Kidney (tissue), 14 donors: ENCODE data around the gene TIAM2. TPM values are rescaled to one million over a fixed set of nuclear protein-coding genes. Genes with fewer than 3 reads are reported as not detected.

Experiments used
- DNase-seq, 5 donors: peaks; one replicate each; pipeline ENCODE4 v3.0.0-alpha.2; 2013 to 2020
- FAIRE-seq: peaks from 2 replicates; lab custom pipeline; 2012; peaks lifted over from hg19 to GRCh38; lab: Jason Lieb, UNC
- H3K27ac ChIP-seq, 2 donors: one replicate each; pipeline ENCODE4 v1.7.0; 2013; ENCODE audit warnings: low read depth in 2 of 2, low read length in 2 of 2, inconsistent platforms in 1 of 2
- H3K27me3 ChIP-seq: one replicate; pipeline ENCODE4 v1.7.1; 2013; ENCODE audit warnings: low read length, inconsistent platforms; ENCODE audit not compliant: control insufficient read depth, insufficient read depth
- H3K36me3 ChIP-seq, 3 donors: one replicate each; pipeline versions ENCODE4 v1.7.0 to v1.7.1; 2013; ENCODE audit warnings: low read length in 3 of 3, control low read depth in 1 of 3, inconsistent platforms in 1 of 3; ENCODE audit not compliant: insufficient read depth in 3 of 3, control insufficient read depth in 2 of 3
- H3K4me1 ChIP-seq, 3 donors: one replicate each; pipeline versions ENCODE4 v1.7.0 to v1.7.1; 2013; ENCODE audit warnings: low read length in 3 of 3, inconsistent platforms in 1 of 3, low read depth in 1 of 3; ENCODE audit not compliant: control insufficient read depth in 2 of 3, insufficient read depth in 2 of 3
- H3K4me3 ChIP-seq, 3 donors: one replicate each; pipeline versions ENCODE4 v1.7.0 to v1.8.1; 2013; ENCODE audit warnings: low read length in 3 of 3, control low read depth in 1 of 3, inconsistent platforms in 1 of 3
- H3K9ac ChIP-seq, 3 donors: one replicate each; pipeline versions ENCODE4 v1.7.0 to v1.7.1; 2013; ENCODE audit warnings: low read length in 3 of 3, control low read depth in 1 of 3, inconsistent platforms in 1 of 3
- H3K9me3 ChIP-seq, 3 donors: one replicate each; pipeline versions ENCODE4 v1.7.0 to v1.7.1; 2013; ENCODE audit warnings: low read length in 3 of 3, control low read depth in 1 of 3, inconsistent platforms in 1 of 3; ENCODE audit not compliant: control insufficient read depth in 2 of 3, insufficient read depth in 1 of 3
- CTCF ChIP-seq: IDR thresholded peaks from 3 replicates; pipeline ENCODE4 v1.5.1; 2012; ENCODE audit warnings: mild to moderate bottlenecking, moderate library complexity, borderline replicate concordance; ENCODE audit not compliant: insufficient read depth; ENCODE audit errors: extremely low read depth
- intact Hi-C: fragments of 100-400 bp; cut with DNase I; formaldehyde crosslinking; loops from one replicate; pipeline ENCODE4 v1.11.1; 2022
- polyA plus RNA-seq: library from polyadenylated mRNA; stranded (reverse); fragments of 350-450 nt; fragmentation: Illumina TruSeq; extraction: RNeasy Lipid Tissue Mini Kit (QIAGEN cat#74804); gene quantifications from one replicate; pipeline ENCODE4 v1.2.3, GENCODE V29; 2014; ENCODE audit warnings: low read depth, low replicate concordance; ENCODE audit not compliant: insufficient read depth
- total RNA-seq: library from RNA; stranded (reverse); fragmentation: NEBNext Ultra II Directional; extraction: Animal tissue kit (Norgen Biotek cat#: 25700); gene quantifications from one replicate; pipeline ENCODE4 v1.2.1, GENCODE V29; 2021
- donor health status: control.
- donor health status: control.
- donor health status: control.
- donor health status: control.
- donor health status: control.
- donor health status: DM: yes; HTN: yes; CAD: no.
- donor health status: Normal renal cell carcinoma (clear cell type).

TIAM2 gene
- total and polyA plus RNA-seq, 2 donors from 2014 or later, result 6.8 to 7.6 TPM

DNA sequence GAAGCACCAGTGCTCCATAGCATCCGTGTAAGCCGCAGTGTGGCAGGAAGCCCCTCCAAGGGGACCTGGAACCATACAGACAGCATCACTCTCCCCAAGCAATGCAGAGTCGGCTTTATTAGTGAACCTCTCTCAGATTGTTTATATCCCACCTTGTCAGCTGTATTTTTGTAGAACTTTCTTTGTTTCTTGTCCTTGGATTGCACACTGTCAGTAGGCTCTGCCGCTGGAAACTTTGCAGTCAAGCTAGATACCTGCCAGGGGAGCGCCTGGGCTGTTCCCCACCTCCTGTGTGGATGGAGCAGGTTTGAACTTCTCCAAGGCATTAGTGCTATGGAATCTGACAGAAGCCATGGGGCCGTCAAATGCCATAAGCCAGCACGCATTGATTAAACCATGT is 250.1 kb downstream of the TIAM2 start:
- Histone ChIP-seq H3K9ac (no peak overlapping the region), H3K9me3 (no peaks in the 10 kb centered on the region), H3K4me1 (peaks cover 0 to 2% (median 0%) of the 10 kb centered on the region in 3 donors), H3K4me3 (no peak overlapping the region), H3K27me3 (no peaks in the 10 kb centered on the region), H3K27ac (no peak overlapping the region), H3K36me3 (no peaks in the 10 kb centered on the region)
- FAIRE-seq, result no peak
- intact Hi-C loops, result loop anchor here (5.0 kb wide), 1 partner anchor 68 kb away; no protein-coding TSS in a partner anchor
- TF ChIP-seq CTCF, result no peak
- no peak for DNase-seq

- no peak for TF ChIP-seq CTCF
- no peak for FAIRE-seq
- intact Hi-C loops, result loop anchor here (5.0 kb wide), 1 partner anchor 69 kb away; no protein-coding TSS in a partner anchor
Measured at GRCh38 chr6:155245831-155246230, 250.7 kb downstream of the TIAM2 start.

GRCh38 chr6:155246825-155247224 is 251.7 kb downstream of the TIAM2 start:
- TF ChIP-seq CTCF, result no peak
- FAIRE-seq (no peak), DNase-seq (no peak)
- Histone ChIP-seq H3K9ac (no peak overlapping the region), H3K36me3 (no peaks in the 10 kb centered on the region), H3K27me3 (no peaks in the 10 kb centered on the region), H3K4me3 (no peak overlapping the region), H3K4me1 (peaks cover 0 to 2% (median 0%) of the 10 kb centered on the region in 3 donors), H3K27ac (no peak overlapping the region), H3K9me3 (no peaks in the 10 kb centered on the region)
- intact Hi-C loops, result loop anchor here (5.0 kb wide), 1 partner anchor 70 kb away; no protein-coding TSS in a partner anchor

More at GRCh38 chr6:155245831-155246230, 250.7 kb downstream of the TIAM2 start:
- no peaks in the 10 kb centered on the region for H3K36me3 ChIP-seq
- H3K27ac ChIP-seq, result no peak overlapping the region
- no peak overlapping the region for H3K9ac ChIP-seq
- no peak overlapping the region for H3K4me3 ChIP-seq
- peaks cover 0 to 2% (median 0%) of the 10 kb centered on the region in 3 donors for H3K4me1 ChIP-seq
- no peak for DNase-seq
- H3K27me3 ChIP-seq, result no peaks in the 10 kb centered on the region
- H3K9me3 ChIP-seq, result no peaks in the 10 kb centered on the region

- DNase-seq, result no peak
- intact Hi-C loops, result loop anchor here (5.0 kb wide), 1 partner anchor 70 kb away; no protein-coding TSS in a partner anchor
- H3K4me3 ChIP-seq, result no peak overlapping the region
Measured at GRCh38 chr6:155247618-155248007, 252.5 kb downstream of the TIAM2 start.

More at GRCh38 chr6:155247618-155248007, 252.5 kb downstream of the TIAM2 start:
- no peak overlapping the region for H3K9ac ChIP-seq
- no peak for TF ChIP-seq CTCF
- H3K36me3 ChIP-seq, result peaks cover 0 to 1% (median 0%) of the 10 kb centered on the region in 3 donors
- H3K4me1 ChIP-seq, result no peaks in the 10 kb centered on the region
- H3K27ac ChIP-seq, result no peak overlapping the region
- no peaks in the 10 kb centered on the region for H3K9me3 ChIP-seq
- no peaks in the 10 kb centered on the region for H3K27me3 ChIP-seq
- FAIRE-seq, result no peak
